ENCODE results near the gene RGS8. TPM values are rescaled to one million over a fixed set of nuclear protein-coding genes. Genes with fewer than 3 reads are reported as not detected.

Gene RGS8
- total and polyA plus RNA-seq, 4 donors, result 0.05 TPM; not detected in 3

- Histone ChIP-seq H3K9ac (ENCODE audit: low read depth in 1 of 2, low read length in 2 of 2) (no peak overlapping the region), H3K4me1 (ENCODE audit: control insufficient read depth in 4 of 4, insufficient read depth in 4 of 4, low read length in 3 of 4) (peaks cover 2 to 20% (median 14%) of the 10 kb centered on the region in 4 donors), H3K36me3 (ENCODE audit: control insufficient read depth in 4 of 4, insufficient read depth in 3 of 4, low read depth in 1 of 4, low read length in 3 of 4) (no peaks in the 10 kb centered on the region), H3K27ac (ENCODE audit: low read depth in 1 of 2, low read length in 2 of 2) (no peak overlapping the region), H3K9me3 (ENCODE audit: control insufficient read depth in 4 of 4, low read length in 3 of 4) (no peaks in the 10 kb centered on the region), H3K27me3 (ENCODE audit: control insufficient read depth in 4 of 4, insufficient read depth in 4 of 4, low read length in 3 of 4) (no peaks in the 10 kb centered on the region), H3K4me3 (ENCODE audit: low read depth in 1 of 3, low read length in 3 of 3) (no peak overlapping the region)
- WGBS, result 92% methylated on average over 1 of the region's 1 CpG
- no peak for DNase-seq (ENCODE audit: low spot score)
- TF ChIP-seq EGR1 (IDR thresholded peaks at IDR 0.05; ENCODE audit: low read depth in 2 of 2) (no peak), SP1 (IDR thresholded peaks at IDR 0.05) (no peak), CTCF (IDR thresholded peaks at IDR 0.05; ENCODE audit: low read depth, low read length, missing input control) (no peak), GABPA (IDR thresholded peaks at IDR 0.05 in 1 of 2, conservative IDR thresholded peaks at IDR 0.05 in 1 of 2) (no peak), MAX (IDR thresholded peaks at IDR 0.05) (no peak), REST (IDR thresholded peaks at IDR 0.05) (no peak), HNF4A (conservative IDR thresholded peaks at IDR 0.05) (no peak), ZBTB33 (IDR thresholded peaks at IDR 0.05) (no peak), HNF4G (IDR thresholded peaks at IDR 0.05) (no peak), TAF1 (conservative IDR thresholded peaks at IDR 0.05) (no peak), NR2F2 (IDR thresholded peaks at IDR 0.05) (no peak), FOXA1 (IDR thresholded peaks at IDR 0.05) (no peak), ATF3 (IDR thresholded peaks at IDR 0.05) (no peak), FOXA2 (IDR thresholded peaks at IDR 0.05) (no peak), RAD21 (IDR thresholded peaks at IDR 0.05) (no peak), JUND (IDR thresholded peaks at IDR 0.05) (no peak)
Measured at GRCh38 chr1:182639330-182639729, 45.1 kb downstream of the RGS8 start.

- Histone ChIP-seq H3K9me3 (ENCODE audit: control insufficient read depth in 4 of 4, low read length in 3 of 4) (no peaks in the 10 kb centered on the region), H3K4me1 (ENCODE audit: control insufficient read depth in 4 of 4, insufficient read depth in 4 of 4, low read length in 3 of 4) (peaks cover 2 to 20% (median 14%) of the 10 kb centered on the region in 4 donors), H3K4me3 (ENCODE audit: low read depth in 1 of 3, low read length in 3 of 3) (no peak overlapping the region), H3K9ac (ENCODE audit: low read depth in 1 of 2, low read length in 2 of 2) (no peak overlapping the region), H3K36me3 (ENCODE audit: control insufficient read depth in 4 of 4, insufficient read depth in 3 of 4, low read depth in 1 of 4, low read length in 3 of 4) (no peaks in the 10 kb centered on the region), H3K27ac (ENCODE audit: low read depth in 1 of 2, low read length in 2 of 2) (no peak overlapping the region), H3K27me3 (ENCODE audit: control insufficient read depth in 4 of 4, insufficient read depth in 4 of 4, low read length in 3 of 4) (no peaks in the 10 kb centered on the region)
- no peak for DNase-seq (ENCODE audit: low spot score)
- 89% methylated on average over 5 of the region's 5 CpGs for WGBS
- TF ChIP-seq YY1 (IDR thresholded peaks at IDR 0.05), result no peak
- no peak for TF ChIP-seq ZBTB33 (IDR thresholded peaks at IDR 0.05)
- TF ChIP-seq CTCF (IDR thresholded peaks at IDR 0.05; ENCODE audit: low read depth, low read length, missing input control), result no peak
- no peak for TF ChIP-seq JUND (IDR thresholded peaks at IDR 0.05)
Measured at GRCh38 chr1:182637769-182638168, 46.6 kb downstream of the RGS8 start.
